Activated CD8-positive, alpha-beta memory T cell treated with anti-CD3 and anti-CD28 coated beads for 24 hours (primary cell): Measurements from ENCODE around the gene SRPRB.
"Not testable (repeated sequence)": the region's sequence is repeated elsewhere in the genome, so short reads cannot be mapped to it uniquely, and the experiment has no call there.

Experiments
- DNase-seq: peaks from one replicate; pipeline ENCODE4 v3.0.0-alpha.2; 2020

SRPRB gene

GRCh38 chr3:133779626-133780203 lies 25.9 kb upstream of the SRPRB start:
- no peak for DNase-seq

GRCh38 chr3:133780756-133781155 lies 24.9 kb upstream of the SRPRB start:
- DNase-seq, result not testable (repeated sequence)

GRCh38 chr3:133781570-133781969 lies 24.0 kb upstream of the SRPRB start:
- DNase-seq, result no peak

GRCh38 chr3:133782454-133782853 lies 23.2 kb upstream of the SRPRB start:
- no peak for DNase-seq

- DNase-seq, result no peak
Measured at GRCh38 chr3:133783762-133784161, 21.9 kb upstream of the SRPRB start.

- DNase-seq, result no peak
Measured at GRCh38 chr3:133788024-133788423, 17.6 kb upstream of the SRPRB start.

- no peak for DNase-seq
Measured at GRCh38 chr3:133792171-133792763, 13.3 kb upstream of the SRPRB start.

GRCh38 chr3:133797396-133798105 lies 8.1 kb upstream of the SRPRB start:
- no peak for DNase-seq

- no peak for DNase-seq
Measured at GRCh38 chr3:133799794-133800585, 5.6 kb upstream of the SRPRB start.

GRCh38 chr3:133803469-133803868 lies 2.1 kb upstream of the SRPRB start:
- DNase-seq, result no peak

- DNase-seq, result no peak
Measured at GRCh38 chr3:133804896-133805295, 719 bp upstream of the SRPRB start.

GRCh38 chr3:133805384-133805701 lies 272 bp upstream of the SRPRB start:
- DNase-seq, result no peak

- no peak for DNase-seq
Measured at GRCh38 chr3:133812872-133813271, 7.3 kb downstream of the SRPRB start.

GRCh38 chr3:133815386-133815785 lies 9.8 kb downstream of the SRPRB start:
- no peak for DNase-seq

GRCh38 chr3:133820129-133820528 lies 14.5 kb downstream of the SRPRB start:
- DNase-seq, result no peak

GRCh38 chr3:133820889-133821675 lies 15.5 kb downstream of the SRPRB start:
- peak; percentile 50 for DNase-seq

GRCh38 chr3:133821767-133822638 lies 16.4 kb downstream of the SRPRB start:
- DNase-seq, result peak; percentile 54

GRCh38 chr3:133824961-133825485 lies 19.4 kb downstream of the SRPRB start:
- DNase-seq, result no peak

- no peak for DNase-seq
Measured at GRCh38 chr3:133825969-133826727, 20.5 kb downstream of the SRPRB start.

GRCh38 chr3:133827136-133827535 lies 21.5 kb downstream of the SRPRB start:
- peak; percentile 40 for DNase-seq

GRCh38 chr3:133827684-133828083 lies 22.1 kb downstream of the SRPRB start:
- peak; percentile 38 for DNase-seq
